H9 (cell line): ENCODE results near the gene POLQ. TPM values are rescaled to one million over a fixed set of nuclear protein-coding genes. Genes with fewer than 3 reads are reported as not detected.

Source experiments
- DNase-seq: peaks from one replicate; pipeline ENCODE4 v3.0.0-alpha.2; 2017
- H2AFZ ChIP-seq: one replicate; pipeline ENCODE4 v1.6.1; 2013; ENCODE audit warnings: mild to moderate bottlenecking, low read length, control low read depth, moderate library complexity
- H2AK5ac ChIP-seq: 2 replicates; pipeline ENCODE4 v1.6.1; 2013; ENCODE audit warnings: low read length, control low read depth, mixed read lengths; ENCODE audit not compliant: insufficient read length
- H2BK120ac ChIP-seq: one replicate; pipeline ENCODE4 v1.6.1; 2013; ENCODE audit warnings: low read depth, mild to moderate bottlenecking, low read length, control low read depth, inconsistent platforms; ENCODE audit not compliant: poor library complexity, severe bottlenecking
- H2BK12ac ChIP-seq: 2 replicates; pipeline ENCODE4 v1.6.1; 2013; ENCODE audit warnings: low read length, control low read depth, mixed read lengths, low read depth; ENCODE audit not compliant: insufficient read length
- H2BK15ac ChIP-seq: 2 replicates; pipeline ENCODE4 v1.6.1; 2013; ENCODE audit warnings: low read depth, low read length, control low read depth
- H2BK20ac ChIP-seq: one replicate; pipeline ENCODE4 v1.6.1; 2013; ENCODE audit warnings: low read depth, mild to moderate bottlenecking, low read length, control low read depth, inconsistent platforms; ENCODE audit not compliant: poor library complexity, severe bottlenecking
- H2BK5ac ChIP-seq: 2 replicates; pipeline ENCODE4 v1.6.1; 2013; ENCODE audit warnings: low read length, control low read depth, mixed read lengths; ENCODE audit not compliant: insufficient read length
- H3K14ac ChIP-seq: 2 replicates; pipeline ENCODE4 v1.6.1; 2013; ENCODE audit warnings: low read length, control low read depth; ENCODE audit not compliant: insufficient read depth
- H3K18ac ChIP-seq: 2 replicates; pipeline ENCODE4 v1.6.1; 2013; ENCODE audit warnings: low read depth, mild to moderate bottlenecking, mixed read lengths, low read length, control low read depth; ENCODE audit not compliant: insufficient read length
- H3K23ac ChIP-seq: 2 replicates; pipeline ENCODE4 v1.6.1; 2013; ENCODE audit warnings: low read length, control low read depth, mixed read lengths, low read depth; ENCODE audit not compliant: insufficient read length
- H3K23me2 ChIP-seq: 2 replicates; pipeline ENCODE4 v1.6.1; 2013; ENCODE audit warnings: low read depth, mild to moderate bottlenecking, mixed read lengths, low read length, control low read depth; ENCODE audit not compliant: insufficient read length, poor library complexity, severe bottlenecking
- H3K27ac ChIP-seq: 2 replicates; pipeline ENCODE4 v1.5.1; 2013; ENCODE audit warnings: low read length, control low read depth, mixed read lengths, low read depth; ENCODE audit not compliant: insufficient read length
- H3K27me3 ChIP-seq: 2 replicates; pipeline ENCODE4 v1.6.1; 2013; ENCODE audit warnings: low read length, control low read depth, inconsistent platforms; ENCODE audit not compliant: insufficient read depth
- H3K4ac ChIP-seq: 2 replicates; pipeline ENCODE4 v1.6.1; 2013; ENCODE audit warnings: low read depth, mild to moderate bottlenecking, control low read depth, inconsistent platforms, low read length, moderate library complexity
- H3K4me1 ChIP-seq: 2 replicates; pipeline ENCODE4 v1.6.1; 2013; ENCODE audit warnings: low read length, control low read depth, inconsistent platforms; ENCODE audit not compliant: insufficient read depth
- H3K4me2 ChIP-seq: 2 replicates; pipeline ENCODE4 v1.6.1; 2013; ENCODE audit warnings: low read length, control low read depth, mixed read lengths; ENCODE audit not compliant: insufficient read length, insufficient read depth
- H3K56ac ChIP-seq: 2 replicates; pipeline ENCODE4 v1.6.1; 2013; ENCODE audit warnings: low read depth, mild to moderate bottlenecking, mixed read lengths, low read length, control low read depth; ENCODE audit not compliant: insufficient read length
- H3K79me1 ChIP-seq: 2 replicates; pipeline ENCODE4 v1.6.1; 2013; ENCODE audit warnings: low read depth, mild to moderate bottlenecking, moderate library complexity, low read length, control low read depth, inconsistent platforms; ENCODE audit not compliant: insufficient read depth, poor library complexity, severe bottlenecking
- H3K79me2 ChIP-seq: 2 replicates; pipeline ENCODE4 v1.6.1; 2013; ENCODE audit warnings: low read length, control low read depth, inconsistent platforms; ENCODE audit not compliant: insufficient read depth
- H3K9ac ChIP-seq: 2 replicates; pipeline ENCODE4 v1.6.1; 2013; ENCODE audit warnings: low read length, control low read depth, mixed read lengths; ENCODE audit not compliant: insufficient read length; ENCODE audit errors: extremely low read depth
- H3K9me3 ChIP-seq: one replicate; pipeline ENCODE4 v1.6.1; 2013; ENCODE audit warnings: low read depth, low read length, inconsistent platforms; ENCODE audit not compliant: control insufficient read depth
- H3T11ph ChIP-seq: one replicate; pipeline ENCODE4 v1.6.1; 2013; ENCODE audit warnings: mild to moderate bottlenecking, low read length, control low read depth, inconsistent platforms
- H4K20me1 ChIP-seq: one replicate; pipeline ENCODE4 v1.6.1; 2013; ENCODE audit not compliant: control insufficient read depth, insufficient read length, insufficient read depth
- H4K5ac ChIP-seq: 2 replicates; pipeline ENCODE4 v1.6.1; 2013; ENCODE audit warnings: low read depth, mild to moderate bottlenecking, mixed read lengths, low read length, control low read depth; ENCODE audit not compliant: insufficient read length
- H4K8ac ChIP-seq: replicated peaks from 2 replicates; pipeline ENCODE4 v1.6.1; 2013; ENCODE audit warnings: low read length, control low read depth, mixed read lengths, low read depth; ENCODE audit not compliant: insufficient read length
- H4K91ac ChIP-seq: 2 replicates; pipeline ENCODE4 v1.6.1; 2013; ENCODE audit warnings: low read depth, mild to moderate bottlenecking, moderate library complexity, mixed read lengths, low read length, control low read depth; ENCODE audit not compliant: insufficient read length
- H3K27ac Mint-ChIP-seq, 3 experiments: 2 replicates in 2 of 3; 3 replicates in 1 of 3; pipeline ENCODE4 v1.8.0; 2020 to 2021; ENCODE audit warnings: mixed read lengths in 3 of 3, mild to moderate bottlenecking in 1 of 3, moderate library complexity in 1 of 3
- H3K27me3 Mint-ChIP-seq: 2 replicates; pipeline ENCODE4 v1.8.0; 2021; ENCODE audit warnings: low read depth, mild to moderate bottlenecking, moderate library complexity, mixed read lengths
- H3K36me3 Mint-ChIP-seq, 3 experiments: 2 replicates in 2 of 3; 3 replicates in 1 of 3; pipeline ENCODE4 v1.8.0; 2020 to 2021; ENCODE audit warnings: low read depth in 3 of 3, mixed read lengths in 3 of 3; ENCODE audit not compliant: insufficient read depth in 1 of 3
- H3K4me1 Mint-ChIP-seq, 2 experiments: 2 replicates each; pipeline ENCODE4 v1.8.0; 2020; ENCODE audit warnings: mixed read lengths in 2 of 2
- H3K4me3 Mint-ChIP-seq, 2 experiments: 2 replicates in 1 of 2; 3 replicates in 1 of 2; pipeline ENCODE4 v1.8.0; 2020 to 2021; ENCODE audit warnings: mild to moderate bottlenecking in 2 of 2, mixed read lengths in 2 of 2, moderate library complexity in 1 of 2
- H3K9me3 Mint-ChIP-seq, 2 experiments: 2 replicates in 1 of 2; 3 replicates in 1 of 2; pipeline ENCODE4 v1.8.0; 2020; ENCODE audit warnings: mild to moderate bottlenecking in 2 of 2, mixed read lengths in 2 of 2, moderate library complexity in 1 of 2
- CTCF ChIP-seq: fragments of 200-600 bp; sonication (generic); conservative IDR thresholded peaks from 3 replicates; pipeline ENCODE4 v1.8.0; 2021; ENCODE audit warnings: antibody characterized with exemption, mild to moderate bottlenecking
- WGBS: extraction: QIAGEN DNeasy Blood & Tissue Kit; methylation state at CpG from one replicate; pipeline ENCODE4 v1.1.7; 2013; ENCODE audit warnings: missing lambda C conversion rate, low lambda C conversion rate, mixed read lengths; ENCODE audit not compliant: insufficient read length; ENCODE audit errors: extremely low coverage; 5-methylcytosine and 5-hydroxymethylcytosine counted together
- total RNA-seq: library from RNA; stranded (reverse); gene quantifications from 2 replicates; pipeline ENCODE4 v1.2.1, GENCODE V29; 2021

Gene POLQ
- total RNA-seq, 1 experiment from 2014 or later, result 15.4 TPM

DNA sequence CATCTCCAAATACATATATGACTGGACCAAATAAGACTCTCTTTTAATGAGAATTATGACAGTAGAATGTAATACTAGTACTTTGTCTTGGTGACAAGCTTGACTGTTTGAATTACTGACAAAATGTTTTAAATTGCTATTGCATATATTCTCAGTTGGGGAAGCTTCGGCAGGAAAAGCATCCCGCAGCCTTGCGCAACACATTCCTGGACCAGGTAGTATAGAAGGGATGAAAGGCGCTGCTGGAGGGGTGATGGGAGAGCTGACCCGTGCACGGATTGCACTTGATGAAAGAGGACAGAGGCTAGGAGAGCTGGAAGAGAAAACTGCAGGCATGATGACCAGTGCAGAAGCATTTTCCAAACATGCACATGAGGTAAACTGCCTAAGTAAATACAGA lies 127.6 kb downstream of the POLQ start:
- H3T11ph ChIP-seq, result no peak overlapping the region
- H2BK12ac ChIP-seq, result no peak overlapping the region
- H3K23me2 ChIP-seq, result no peaks in the 10 kb centered on the region
- H4K8ac ChIP-seq, result no peak overlapping the region
- H3K79me1 ChIP-seq, result no peaks in the 10 kb centered on the region
- no peak overlapping the region for H3K27ac ChIP-seq
- H2BK5ac ChIP-seq, result no peak overlapping the region
- no peaks in the 10 kb centered on the region for H4K20me1 ChIP-seq
- Mint-ChIP-seq H3K27ac (no peak overlapping the region), H3K27me3 (no peaks in the 10 kb centered on the region), H3K4me3 (no peak overlapping the region), H3K4me1 (no peaks in the 10 kb centered on the region), H3K9me3 (no peaks in the 10 kb centered on the region), H3K36me3 (no peaks in the 10 kb centered on the region)
- H4K91ac ChIP-seq, result no peak overlapping the region
- no peaks in the 10 kb centered on the region for H3K79me2 ChIP-seq
- H3K14ac ChIP-seq, result no peak overlapping the region
- no peaks in the 10 kb centered on the region for H3K9me3 ChIP-seq
- H3K4me1 ChIP-seq, result no peaks in the 10 kb centered on the region
- no peaks in the 10 kb centered on the region for H3K27me3 ChIP-seq
- H3K4ac ChIP-seq, result no peak overlapping the region
- no peak overlapping the region for H2AK5ac ChIP-seq
- no peak overlapping the region for H3K23ac ChIP-seq
- no peak for DNase-seq
- no peak overlapping the region for H2BK20ac ChIP-seq
- no peak overlapping the region for H3K18ac ChIP-seq
- H3K9ac ChIP-seq, result no peak overlapping the region
- H3K56ac ChIP-seq, result no peak overlapping the region
- H2BK120ac ChIP-seq, result no peak overlapping the region
- H3K4me2 ChIP-seq, result no peak overlapping the region
- no CpG with 5 or more reads among the region's 6 CpGs for WGBS
- no peak overlapping the region for H2AFZ ChIP-seq
- no peak for TF ChIP-seq CTCF
- H2BK15ac ChIP-seq, result no peak overlapping the region
- H4K5ac ChIP-seq, result no peak overlapping the region
